Measurements from ENCODE around the gene RHOJ. TPM values are rescaled to one million over a fixed set of nuclear protein-coding genes. Genes with fewer than 3 reads are reported as not detected.

RHOJ gene
- total and polyA plus RNA-seq, 2 donors from 2014 or later = 4.0 to 20.0 TPM

DNA sequence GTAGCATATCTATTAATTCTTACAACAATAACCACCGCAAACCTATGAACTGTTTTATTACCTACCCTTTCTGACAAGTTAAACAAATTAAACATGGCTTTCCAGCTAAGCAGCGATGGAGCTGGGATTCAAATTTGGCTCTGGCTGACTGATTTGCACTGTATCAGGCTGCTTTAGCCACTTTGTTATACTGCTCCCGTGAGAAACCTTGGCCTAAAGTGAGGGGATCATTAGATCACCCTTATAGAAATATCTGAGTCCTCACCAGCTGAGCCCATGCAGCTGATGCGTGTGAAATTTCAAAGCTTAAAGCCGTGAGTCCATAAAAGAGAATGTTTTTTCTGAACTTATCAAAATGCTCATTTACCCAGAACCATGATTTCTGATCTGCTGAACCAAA, 122.6 kb downstream of the RHOJ start:
- no peak overlapping the region for H3K27ac ChIP-seq (ENCODE audit: low read depth in 2 of 2, low read length in 2 of 2)
- H3K4me3 ChIP-seq (ENCODE audit: low read length in 3 of 3) = no peak overlapping the region
- H3K36me3 ChIP-seq (ENCODE audit: control insufficient read depth in 2 of 3, insufficient read depth in 3 of 3, low read length in 3 of 3) = no peaks in the 10 kb centered on the region
- no peak for FAIRE-seq
- H3K4me1 ChIP-seq (ENCODE audit: control insufficient read depth in 2 of 3, insufficient read depth in 2 of 3, low read depth in 1 of 3, low read length in 3 of 3) = no peaks in the 10 kb centered on the region
- DNase-seq = no peak
- no peak overlapping the region for H3K9ac ChIP-seq (ENCODE audit: low read length in 3 of 3)
- no peak for TF ChIP-seq CTCF (IDR thresholded peaks at IDR 0.05; ENCODE audit: borderline replicate concordance, extremely low read depth, insufficient read depth)
- intact Hi-C loops (cut with DNase I) = no loop called here
- no peaks in the 10 kb centered on the region for H3K27me3 ChIP-seq (ENCODE audit: control insufficient read depth, insufficient read depth, low read length)
- H3K9me3 ChIP-seq (ENCODE audit: control insufficient read depth in 2 of 3, insufficient read depth in 1 of 3, low read length in 3 of 3) = no peaks in the 10 kb centered on the region

DNA sequence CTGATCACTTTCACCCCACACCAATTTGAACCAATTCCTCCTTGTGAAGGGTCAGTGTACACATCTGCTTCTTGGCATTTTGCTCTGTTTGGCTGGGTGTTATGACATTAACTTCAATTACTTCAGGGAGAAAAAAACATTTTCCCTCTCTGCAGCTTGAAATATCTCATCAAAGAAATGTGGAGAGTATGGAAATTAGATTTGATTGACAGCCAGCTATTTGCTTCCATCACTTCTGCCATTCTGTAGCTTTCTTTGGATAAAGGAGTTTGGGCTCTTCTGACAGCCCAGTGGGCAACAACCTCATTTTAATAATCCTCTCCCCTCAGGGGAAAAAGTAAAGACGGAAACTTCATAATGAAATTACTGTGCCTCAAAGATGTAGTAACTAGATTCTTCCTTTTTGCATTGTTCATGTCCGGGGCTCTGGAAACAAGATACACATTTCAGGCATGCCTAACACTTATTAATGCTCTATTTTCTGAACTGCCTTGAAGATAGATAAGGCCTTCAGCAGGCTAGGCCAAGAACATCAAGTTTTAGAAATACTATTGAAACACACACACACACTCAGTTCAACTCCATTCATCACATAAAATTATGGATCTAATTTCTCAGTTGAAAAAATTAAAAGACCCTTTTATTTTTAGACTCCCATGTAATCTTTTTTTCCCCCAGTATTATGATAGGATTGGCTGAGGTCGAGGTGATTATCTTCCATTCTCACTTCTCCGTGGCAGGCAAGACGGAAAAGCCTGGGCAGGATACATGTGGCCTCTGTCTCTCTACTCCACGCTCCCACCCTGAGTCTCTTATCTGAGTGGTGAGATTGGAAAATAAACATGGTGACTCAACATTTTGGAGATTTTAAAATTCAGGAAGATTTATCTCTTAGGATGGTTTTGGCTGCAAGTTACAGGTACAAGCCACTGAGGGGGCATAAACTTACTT, 124.8 kb downstream of the RHOJ start:
- no peak for TF ChIP-seq CTCF (IDR thresholded peaks at IDR 0.05; ENCODE audit: borderline replicate concordance, extremely low read depth, insufficient read depth)
- intact Hi-C loops (cut with DNase I) = no loop called here
- Histone ChIP-seq H3K9me3 (ENCODE audit: control insufficient read depth in 2 of 3, insufficient read depth in 1 of 3, low read length in 3 of 3) (no peaks in the 10 kb centered on the region), H3K27ac (ENCODE audit: low read depth in 2 of 2, low read length in 2 of 2) (no peak overlapping the region), H3K4me3 (ENCODE audit: low read length in 3 of 3) (no peak overlapping the region), H3K4me1 (ENCODE audit: control insufficient read depth in 2 of 3, insufficient read depth in 2 of 3, low read depth in 1 of 3, low read length in 3 of 3) (no peaks in the 10 kb centered on the region), H3K36me3 (ENCODE audit: control insufficient read depth in 2 of 3, insufficient read depth in 3 of 3, low read length in 3 of 3) (no peaks in the 10 kb centered on the region), H3K9ac (ENCODE audit: low read length in 3 of 3) (no peak overlapping the region), H3K27me3 (ENCODE audit: control insufficient read depth, insufficient read depth, low read length) (no peaks in the 10 kb centered on the region)
- FAIRE-seq = no peak
- no peak for DNase-seq

GRCh38 chr14:63342371-63342770, 138.1 kb downstream of the RHOJ start:
- no peak overlapping the region for H3K9ac ChIP-seq (ENCODE audit: low read length in 3 of 3)
- no peaks in the 10 kb centered on the region for H3K36me3 ChIP-seq (ENCODE audit: control insufficient read depth in 2 of 3, insufficient read depth in 3 of 3, low read length in 3 of 3)
- intact Hi-C loops (cut with DNase I) = no loop called here
- no peak overlapping the region for H3K4me3 ChIP-seq (ENCODE audit: low read length in 3 of 3)
- no peak for FAIRE-seq
- no peaks in the 10 kb centered on the region for H3K27me3 ChIP-seq (ENCODE audit: control insufficient read depth, insufficient read depth, low read length)
- no peaks in the 10 kb centered on the region for H3K4me1 ChIP-seq (ENCODE audit: control insufficient read depth in 2 of 3, insufficient read depth in 2 of 3, low read depth in 1 of 3, low read length in 3 of 3)
- no peaks in the 10 kb centered on the region for H3K9me3 ChIP-seq (ENCODE audit: control insufficient read depth in 2 of 3, insufficient read depth in 1 of 3, low read length in 3 of 3)
- no peak overlapping the region for H3K27ac ChIP-seq (ENCODE audit: low read depth in 2 of 2, low read length in 2 of 2)
- no peak for TF ChIP-seq CTCF (IDR thresholded peaks at IDR 0.05; ENCODE audit: borderline replicate concordance, extremely low read depth, insufficient read depth)
- no peak for DNase-seq

Other genes starting within 250 kb of the RHOJ start
- not detected for gene KCNH5, start 159.0 kb upstream of the RHOJ start, total RNA-seq
- gene KCNH5, start 159.0 kb upstream of the RHOJ start, polyA plus RNA-seq (ENCODE audit: insufficient read depth, low read depth, low replicate concordance) = not detected
- gene GPHB5, start 114.5 kb downstream of the RHOJ start, total RNA-seq = not detected
- not detected for gene GPHB5, start 114.5 kb downstream of the RHOJ start, polyA plus RNA-seq (ENCODE audit: insufficient read depth, low read depth, low replicate concordance)